GM12878 (cell line): Measurements from ENCODE around the gene TMEM244. TPM values are rescaled to one million over a fixed set of nuclear protein-coding genes. Genes with fewer than 3 reads are reported as not detected.

Experiments
- ATF7 ChIP-seq: fragments of 450-650 bp; IDR thresholded peaks from 2 replicates; pipeline ENCODE4 v1.6.1; 2016; ENCODE audit warnings: low read depth, mild to moderate bottlenecking
- CEBPZ ChIP-seq: fragments of 150-350 bp; IDR thresholded peaks from 2 replicates; pipeline ENCODE4 v1.6.1; 2016; ENCODE audit warnings: low read depth, low read length
- CREB1 ChIP-seq: IDR thresholded peaks from 2 replicates; pipeline ENCODE4 v1.6.1; 2012; ENCODE audit warnings: low read depth, mild to moderate bottlenecking, inconsistent platforms
- GATAD2B ChIP-seq: fragments of 450-650 bp; conservative IDR thresholded peaks from 2 replicates; pipeline ENCODE4 v1.6.1; 2017; ENCODE audit warnings: low read depth, mild to moderate bottlenecking, moderate library complexity
- HDAC2 ChIP-seq: fragments of 200-600 bp; sonication (generic); IDR thresholded peaks from 2 replicates; pipeline ENCODE4 v1.6.1; 2017
- IKZF1 ChIP-seq: fragments of 450-650 bp; conservative IDR thresholded peaks from 2 replicates; pipeline ENCODE4 v1.6.1; 2017; ENCODE audit warnings: antibody characterized with exemption, mild to moderate bottlenecking
- IKZF2 ChIP-seq, 2 experiments: fragments of 450-650 bp; IDR thresholded peaks; 2 replicates each; pipeline ENCODE4 v1.6.1; 2017; ENCODE audit warnings: mild to moderate bottlenecking in 2 of 2, moderate library complexity in 2 of 2
- MTA3 ChIP-seq: IDR thresholded peaks from 2 replicates; pipeline ENCODE4 v1.6.1; 2012; ENCODE audit warnings: low read length, inconsistent platforms, borderline replicate concordance
- NR2C1 ChIP-seq: fragments of 450-650 bp; IDR thresholded peaks from 2 replicates; pipeline ENCODE4 v1.6.1; 2017; ENCODE audit warnings: antibody characterized with exemption, mild to moderate bottlenecking, moderate library complexity
- POLR2AphosphoS5 ChIP-seq: IDR thresholded peaks from 2 replicates; pipeline ENCODE4 v1.6.1; 2011; ENCODE audit warnings: mild to moderate bottlenecking, low read length, inconsistent platforms
- POU2F2 ChIP-seq: IDR thresholded peaks from 3 replicates; pipeline ENCODE4 v1.6.1; 2011; ENCODE audit warnings: low read depth, mild to moderate bottlenecking, low read length, borderline replicate concordance
- RELB ChIP-seq: fragments of 450-650 bp; IDR thresholded peaks from 2 replicates; pipeline ENCODE4 v1.6.1; 2017; ENCODE audit warnings: low read depth, mild to moderate bottlenecking, moderate library complexity
- SKIL ChIP-seq: fragments of 450-650 bp; IDR thresholded peaks from 2 replicates; pipeline ENCODE4 v1.6.1; 2017; ENCODE audit warnings: mild to moderate bottlenecking, low read depth, inconsistent platforms; ENCODE audit not compliant: poor library complexity, severe bottlenecking
- TCF3 ChIP-seq: IDR thresholded peaks from 2 replicates; pipeline ENCODE4 v1.6.1; 2012; ENCODE audit warnings: low read depth, mild to moderate bottlenecking, low read length, borderline replicate concordance; ENCODE audit not compliant: insufficient read depth
- ZBTB11 ChIP-seq: fragments of 450-650 bp; formaldehyde crosslinking; IDR thresholded peaks from 2 replicates; pipeline ENCODE4 v1.5.0; 2022; ENCODE audit warnings: mild to moderate bottlenecking, missing genetic modification characterization
- ZBTB4 ChIP-seq: fragments of 450-650 bp; formaldehyde crosslinking; IDR thresholded peaks from 2 replicates; pipeline ENCODE4 v1.4.0; 2022; ENCODE audit warnings: mild to moderate bottlenecking, moderate library complexity
- polyA plus RNA-seq, 11 experiments: library from polyadenylated mRNA; depleted of rRNA in 4 of 11; unstranded in 6 of 11; stranded (reverse) in 5 of 11; fragments of >200 nt; fragmentation: Nextera tagmentation in 4 of 11; fragmentation: Illumina TruSeq in 1 of 11; extraction: Ambion mirVana in 4 of 11; extraction: Trizol in 1 of 11; gene quantifications; 1 replicate in 1 of 11; 2 replicates in 10 of 11; pipeline versions ENCODE4 v1.2.1 to v1.2.3, GENCODE V29; 2011 to 2016; ENCODE audit warnings: inconsistent platforms in 2 of 11, missing spikeins in 2 of 11, low read depth in 1 of 11
- total RNA-seq, 4 experiments: library from RNA; depleted of rRNA in 3 of 4; stranded (reverse); fragments of >200 nt in 3 of 4; fragmentation: Illumina TruSeq in 1 of 4; extraction: Trizol in 1 of 4; gene quantifications; 2 replicates each; pipeline versions ENCODE4 v1.2.1 to v1.2.3, GENCODE V29; 2013 to 2021

The TMEM244 gene
- total and polyA plus RNA-seq, 10 of the 15 experiments (the other 5 are each of a cell fraction or from before 2014, with no cell fraction given), result 0.14 TPM; not detected in 9

GRCh38 chr6:129882510-129883023, 21.5 kb upstream of the TMEM244 start (continued):
- peak; percentile 57; the same call in 1 of the 2 replicates for TF ChIP-seq ATF7
- TF ChIP-seq MTA3, result peak; percentile 66; the same call in 1 of the 2 replicates
- 0 out of 2 replicates have a peak, but pooled peaks have one; percentile 54 for TF ChIP-seq GATAD2B
- TF ChIP-seq TCF3, result 0 out of 2 replicates have a peak, but pooled peaks have one; percentile 28
- 0 out of 2 replicates have a peak, but pooled peaks have one; percentile 31 for TF ChIP-seq POLR2AphosphoS5
- no peak for TF ChIP-seq CEBPZ
- TF ChIP-seq IKZF1, result peak; percentile 70
- peak; percentile 54; the same call in 1 of the 2 replicates for TF ChIP-seq CREB1
- TF ChIP-seq POU2F2, result 0 out of 3 replicates have a peak, but pooled peaks have one; percentile 37
- TF ChIP-seq RELB, result peak; percentile 97
- TF ChIP-seq SKIL, result peak; percentile 60
- TF ChIP-seq NR2C1, result peak; percentile 23; the same call in 1 of the 2 replicates
- peak; percentile 86 for TF ChIP-seq IKZF2 (IDR thresholded peaks at IDR 0.05)
- no peak for TF ChIP-seq ZBTB11 (CRISPR knock-in tag)
- no peak for TF ChIP-seq ZBTB4 (CRISPR knock-in tag)
- no peak for TF ChIP-seq HDAC2
